Measurements from ENCODE around the gene ESAM.

ESAM gene

GRCh38 chr11:124752471-124753102, 9.5 kb downstream of the ESAM start:
- DNase-seq (ENCODE audit: low read depth), result no peak

GRCh38 chr11:124751741-124752470, 10.2 kb downstream of the ESAM start, which contains the start of gene VSIG2:
VSIG2 (minus strand) TSS chr11:124752255; CDS start chr11:124752137, 118 bp downstream.
- H3K4me3 ChIP-seq (replicated peaks; ENCODE audit: low read depth, low read length), result no peak within 1 kb of the TSS
- DNase-seq (ENCODE audit: low read depth), result no peak
- TF ChIP-seq, protein P1, sequence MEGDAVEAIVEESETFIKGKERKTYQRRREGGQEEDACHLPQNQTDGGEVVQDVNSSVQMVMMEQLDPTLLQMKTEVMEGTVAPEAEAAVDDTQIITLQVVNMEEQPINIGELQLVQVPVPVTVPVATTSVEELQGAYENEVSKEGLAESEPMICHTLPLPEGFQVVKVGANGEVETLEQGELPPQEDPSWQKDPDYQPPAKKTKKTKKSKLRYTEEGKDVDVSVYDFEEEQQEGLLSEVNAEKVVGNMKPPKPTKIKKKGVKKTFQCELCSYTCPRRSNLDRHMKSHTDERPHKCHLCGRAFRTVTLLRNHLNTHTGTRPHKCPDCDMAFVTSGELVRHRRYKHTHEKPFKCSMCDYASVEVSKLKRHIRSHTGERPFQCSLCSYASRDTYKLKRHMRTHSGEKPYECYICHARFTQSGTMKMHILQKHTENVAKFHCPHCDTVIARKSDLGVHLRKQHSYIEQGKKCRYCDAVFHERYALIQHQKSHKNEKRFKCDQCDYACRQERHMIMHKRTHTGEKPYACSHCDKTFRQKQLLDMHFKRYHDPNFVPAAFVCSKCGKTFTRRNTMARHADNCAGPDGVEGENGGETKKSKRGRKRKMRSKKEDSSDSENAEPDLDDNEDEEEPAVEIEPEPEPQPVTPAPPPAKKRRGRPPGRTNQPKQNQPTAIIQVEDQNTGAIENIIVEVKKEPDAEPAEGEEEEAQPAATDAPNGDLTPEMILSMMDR (IDR thresholded peaks at IDR 0.05; ENCODE audit: low read length, missing control alignments), result no peak

More at GRCh38 chr11:124752471-124753102, 9.5 kb downstream of the ESAM start:
- TF ChIP-seq, protein P1 (IDR thresholded peaks at IDR 0.05; ENCODE audit: low read length, missing control alignments), result no peak
- no peak overlapping the region for H3K4me3 ChIP-seq (replicated peaks; ENCODE audit: low read depth, low read length)

DNA sequence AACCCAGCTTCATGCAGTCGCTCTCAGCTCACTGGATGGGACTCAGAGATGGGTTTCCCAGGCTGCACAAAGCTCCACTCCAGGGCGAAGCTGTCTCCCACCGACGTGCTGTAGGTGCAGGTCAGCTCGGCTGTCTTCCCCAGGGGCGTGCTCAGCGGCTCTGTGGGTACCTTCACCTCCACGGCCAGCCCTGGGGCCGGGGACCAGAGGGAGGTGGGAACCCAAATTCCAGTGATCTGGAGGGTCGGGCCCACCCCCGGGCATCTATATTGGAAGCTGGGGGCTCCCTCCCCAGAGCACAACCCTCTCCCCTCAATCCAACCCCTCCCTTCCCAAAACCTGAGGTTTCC, 10.7 kb downstream of the ESAM start:
- no peak overlapping the region for H3K4me3 ChIP-seq (replicated peaks; ENCODE audit: low read depth, low read length)
- TF ChIP-seq, protein P1 (IDR thresholded peaks at IDR 0.05; ENCODE audit: low read length, missing control alignments), result no peak
- DNase-seq (ENCODE audit: low read depth), result no peak

GRCh38 chr11:124749912-124750311, 12.2 kb downstream of the ESAM start:
- TF ChIP-seq, protein P1 (IDR thresholded peaks at IDR 0.05; ENCODE audit: low read length, missing control alignments), result no peak
- no peak for DNase-seq (ENCODE audit: low read depth)
- H3K4me3 ChIP-seq (replicated peaks; ENCODE audit: low read depth, low read length), result no peak overlapping the region

- TF ChIP-seq, protein P1 (IDR thresholded peaks at IDR 0.05; ENCODE audit: low read length, missing control alignments), result no peak
- H3K4me3 ChIP-seq (replicated peaks; ENCODE audit: low read depth, low read length), result no peak overlapping the region
- DNase-seq (ENCODE audit: low read depth), result no peak
Observed at GRCh38 chr11:124748481-124749343, 13.4 kb downstream of the ESAM start.

DNA sequence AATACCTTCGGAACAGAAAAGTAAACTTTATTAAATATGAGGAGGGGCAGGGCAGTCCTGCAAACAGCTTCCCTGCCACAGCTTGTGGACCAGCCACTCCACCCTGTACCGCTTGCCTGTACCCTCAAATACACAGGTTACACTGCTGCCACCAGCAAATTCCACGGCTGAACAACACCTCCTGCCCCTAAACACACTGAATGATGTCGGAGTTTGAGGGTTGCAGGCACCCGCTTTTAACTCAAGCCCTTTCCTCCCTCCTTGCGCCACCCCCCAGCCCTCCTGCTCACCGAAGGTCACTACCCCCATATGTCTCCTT, 14.0 kb downstream of the ESAM start:
- DNase-seq (ENCODE audit: low read depth), result no peak
- no peak overlapping the region for H3K4me3 ChIP-seq (replicated peaks; ENCODE audit: low read depth, low read length)
- TF ChIP-seq, protein P1 (IDR thresholded peaks at IDR 0.05; ENCODE audit: low read length, missing control alignments), result no peak
